ENCODE results near the gene MSI2.

Gene MSI2

DNA sequence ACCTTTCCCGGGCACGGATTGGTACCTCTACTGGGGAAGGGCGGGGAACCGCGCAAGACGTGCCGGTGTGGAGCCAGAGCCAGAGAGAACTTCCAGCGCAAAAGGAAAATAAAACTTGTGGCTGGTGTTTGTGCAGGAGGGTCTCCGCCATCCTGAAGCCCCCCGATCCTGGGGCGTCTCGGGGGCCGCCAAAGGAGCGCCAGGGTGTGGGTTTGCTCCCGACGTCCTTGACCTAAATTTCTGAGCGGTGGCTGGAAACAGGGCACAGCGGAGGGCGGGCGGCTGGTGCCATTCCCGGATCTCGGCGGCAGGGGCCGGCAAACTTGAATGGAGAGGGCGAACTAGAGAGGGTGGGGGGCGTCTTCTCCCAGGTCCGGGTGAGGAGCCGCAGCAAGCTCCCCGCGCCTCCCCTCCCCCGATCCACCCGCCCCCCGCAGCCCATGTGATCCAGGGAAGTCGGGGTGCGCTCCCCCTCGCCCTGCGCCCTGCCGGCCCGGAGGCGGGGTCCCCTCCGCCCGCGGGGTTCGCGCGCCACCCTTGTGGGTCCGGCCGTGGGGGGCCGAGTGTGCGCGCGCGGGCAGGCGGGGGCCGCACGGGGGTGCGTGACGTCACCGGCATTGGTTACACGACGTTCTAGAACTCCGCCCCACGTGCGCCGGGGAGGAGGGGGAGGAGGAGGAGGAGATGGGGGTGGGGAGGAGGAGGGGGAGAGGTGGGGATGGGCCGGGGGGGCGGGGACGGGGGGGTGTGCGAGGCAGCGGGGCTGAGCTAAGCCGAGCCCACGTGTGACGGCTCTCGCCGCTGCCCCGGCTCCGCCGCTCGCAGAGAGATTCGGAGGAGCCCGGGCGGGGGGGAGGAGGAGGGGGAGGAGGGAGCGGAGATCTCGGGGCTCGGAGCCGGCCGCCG, at the start of gene MSI2:
TSS of gene MSI2 (plus strand) at position 748 of the 906 bp plus-strand sequence. CDS start 220 bp downstream, outside the sequence.
- H3K27ac ChIP-seq (ENCODE audit: low read depth, low read length) = peak within 1 kb of the TSS; percentile 72
- H3K36me3 ChIP-seq (ENCODE audit: low read length) = peaks cover 2% of the 10 kb centered on the region; the same call in 1 of the 2 replicates
- H4K20me1 ChIP-seq (ENCODE audit: low read depth, low read length) = no peaks in the 10 kb centered on the region
- H3K9ac ChIP-seq (ENCODE audit: low read length) = peak within 1 kb of the TSS; percentile 68
- no peak for TF ChIP-seq EZH2phosphoT487 (conservative IDR thresholded peaks at IDR 0.05; ENCODE audit: low read length)
- TF ChIP-seq, protein P1, sequence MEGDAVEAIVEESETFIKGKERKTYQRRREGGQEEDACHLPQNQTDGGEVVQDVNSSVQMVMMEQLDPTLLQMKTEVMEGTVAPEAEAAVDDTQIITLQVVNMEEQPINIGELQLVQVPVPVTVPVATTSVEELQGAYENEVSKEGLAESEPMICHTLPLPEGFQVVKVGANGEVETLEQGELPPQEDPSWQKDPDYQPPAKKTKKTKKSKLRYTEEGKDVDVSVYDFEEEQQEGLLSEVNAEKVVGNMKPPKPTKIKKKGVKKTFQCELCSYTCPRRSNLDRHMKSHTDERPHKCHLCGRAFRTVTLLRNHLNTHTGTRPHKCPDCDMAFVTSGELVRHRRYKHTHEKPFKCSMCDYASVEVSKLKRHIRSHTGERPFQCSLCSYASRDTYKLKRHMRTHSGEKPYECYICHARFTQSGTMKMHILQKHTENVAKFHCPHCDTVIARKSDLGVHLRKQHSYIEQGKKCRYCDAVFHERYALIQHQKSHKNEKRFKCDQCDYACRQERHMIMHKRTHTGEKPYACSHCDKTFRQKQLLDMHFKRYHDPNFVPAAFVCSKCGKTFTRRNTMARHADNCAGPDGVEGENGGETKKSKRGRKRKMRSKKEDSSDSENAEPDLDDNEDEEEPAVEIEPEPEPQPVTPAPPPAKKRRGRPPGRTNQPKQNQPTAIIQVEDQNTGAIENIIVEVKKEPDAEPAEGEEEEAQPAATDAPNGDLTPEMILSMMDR (IDR thresholded peaks at IDR 0.05; ENCODE audit: insufficient read depth, low read length, poor library complexity, severe bottlenecking) = no peak
- no peaks in the 10 kb centered on the region for H3K27me3 ChIP-seq (ENCODE audit: low read length)
- H3K4me2 ChIP-seq (ENCODE audit: low read depth, low read length, poor library complexity, severe bottlenecking) = peak within 1 kb of the TSS; percentile 93
- H3K79me2 ChIP-seq (ENCODE audit: insufficient read depth, low read length) = peaks cover 41% of the 10 kb centered on the region
- H3F3A ChIP-seq (ENCODE audit: insufficient read depth) = peaks cover 39% of the 10 kb centered on the region
- H3K4me3 ChIP-seq (ENCODE audit: insufficient read depth, low read length, poor library complexity, severe bottlenecking) = peak within 1 kb of the TSS; percentile 95
- H2AFZ ChIP-seq (ENCODE audit: low read depth, low read length, severe bottlenecking) = peak within 1 kb of the TSS; percentile 88
- H3K9me2 ChIP-seq (replicated peaks; ENCODE audit: insufficient read depth, low read length) = no peaks in the 10 kb centered on the region
- peaks cover 6% of the 10 kb centered on the region; the same call in 1 of the 2 replicates for H3K9me3 ChIP-seq (ENCODE audit: insufficient read depth, low read length)

DNA sequence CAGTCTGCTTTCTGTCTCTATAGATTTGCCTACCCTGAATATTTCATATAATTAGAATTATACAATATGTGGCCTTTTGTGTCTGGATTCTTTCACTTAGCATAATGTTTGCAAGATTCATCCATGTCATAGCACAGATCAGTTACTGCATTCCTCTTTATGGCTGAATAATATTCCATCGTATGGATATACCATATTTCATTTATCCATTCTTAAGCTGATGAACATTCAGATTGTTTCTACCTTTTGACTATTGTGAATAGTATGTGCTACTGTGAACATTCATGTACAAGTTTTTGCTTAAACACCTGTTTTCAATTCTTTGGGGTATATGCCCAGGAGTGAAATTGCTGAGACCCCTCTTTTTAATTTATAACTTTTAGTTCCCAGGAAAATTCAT, 49.4 kb upstream of the MSI2 start:
- H3F3A ChIP-seq (ENCODE audit: insufficient read depth) = no peaks in the 10 kb centered on the region
- no peaks in the 10 kb centered on the region for H4K20me1 ChIP-seq (ENCODE audit: low read depth, low read length)
- H3K79me2 ChIP-seq (ENCODE audit: insufficient read depth, low read length) = no peaks in the 10 kb centered on the region
- H3K36me3 ChIP-seq (ENCODE audit: low read length) = no peaks in the 10 kb centered on the region
- no peaks in the 10 kb centered on the region for H3K9me2 ChIP-seq (replicated peaks; ENCODE audit: insufficient read depth, low read length)
- no peaks in the 10 kb centered on the region for H3K27me3 ChIP-seq (ENCODE audit: low read length)
- no peak overlapping the region for H2AFZ ChIP-seq (ENCODE audit: low read depth, low read length, severe bottlenecking)
- H3K4me3 ChIP-seq (ENCODE audit: insufficient read depth, low read length, poor library complexity, severe bottlenecking) = no peak overlapping the region
- no peak overlapping the region for H3K9ac ChIP-seq (ENCODE audit: low read length)
- H3K9me3 ChIP-seq (ENCODE audit: insufficient read depth, low read length) = peaks cover 8% of the 10 kb centered on the region; the same call in 1 of the 2 replicates
- no peak for TF ChIP-seq EZH2phosphoT487 (conservative IDR thresholded peaks at IDR 0.05; ENCODE audit: low read length)
- TF ChIP-seq, protein P1 (IDR thresholded peaks at IDR 0.05; ENCODE audit: insufficient read depth, low read length, poor library complexity, severe bottlenecking) = no peak
- H3K4me2 ChIP-seq (ENCODE audit: low read depth, low read length, poor library complexity, severe bottlenecking) = no peak overlapping the region
- no peak overlapping the region for H3K27ac ChIP-seq (ENCODE audit: low read depth, low read length)

DNA sequence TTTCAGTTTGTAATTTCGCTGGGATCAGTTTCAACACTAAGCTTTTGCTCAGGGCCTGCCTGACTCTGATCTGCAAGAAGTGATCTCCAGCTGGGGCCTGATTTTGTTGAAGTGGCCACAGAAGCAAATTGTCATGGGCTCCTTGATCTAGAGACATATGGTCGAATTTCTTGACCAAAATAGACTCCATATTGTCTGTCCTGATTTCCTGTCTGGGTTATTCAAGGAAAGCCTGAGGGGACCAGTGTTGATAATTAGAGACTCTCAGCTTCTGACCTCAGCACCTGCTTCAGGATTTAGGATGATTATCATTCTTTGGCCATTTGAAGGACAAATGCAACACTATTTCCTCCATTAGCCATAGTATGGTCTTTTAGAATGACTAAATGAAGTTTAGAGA, 48.9 kb upstream of the MSI2 start:
- Histone ChIP-seq H3K4me2 (ENCODE audit: low read depth, low read length, poor library complexity, severe bottlenecking) (no peak overlapping the region), H3K9me2 (replicated peaks; ENCODE audit: insufficient read depth, low read length) (no peaks in the 10 kb centered on the region), H3F3A (ENCODE audit: insufficient read depth) (no peaks in the 10 kb centered on the region), H4K20me1 (ENCODE audit: low read depth, low read length) (no peaks in the 10 kb centered on the region), H3K36me3 (ENCODE audit: low read length) (no peaks in the 10 kb centered on the region), H3K79me2 (ENCODE audit: insufficient read depth, low read length) (no peaks in the 10 kb centered on the region), H3K9ac (ENCODE audit: low read length) (no peak overlapping the region), H2AFZ (ENCODE audit: low read depth, low read length, severe bottlenecking) (no peak overlapping the region), H3K9me3 (ENCODE audit: insufficient read depth, low read length) (peaks cover 8% of the 10 kb centered on the region; the same call in 1 of the 2 replicates), H3K27ac (ENCODE audit: low read depth, low read length) (no peak overlapping the region), H3K27me3 (ENCODE audit: low read length) (no peaks in the 10 kb centered on the region), H3K4me3 (ENCODE audit: insufficient read depth, low read length, poor library complexity, severe bottlenecking) (no peak overlapping the region)
- TF ChIP-seq EZH2phosphoT487 (conservative IDR thresholded peaks at IDR 0.05; ENCODE audit: low read length) = no peak
- TF ChIP-seq, protein P1 (IDR thresholded peaks at IDR 0.05; ENCODE audit: insufficient read depth, low read length, poor library complexity, severe bottlenecking) = no peak

Data from SU-DHL-6 (cell line).